ENCODE data around the gene LSMEM2. TPM values are rescaled to one million over a fixed set of nuclear protein-coding genes. Genes with fewer than 3 reads are reported as not detected.

The LSMEM2 gene
- total RNA-seq, 2 donors from 2014 or later = not detected

- DNase-seq = peak; percentile 76
- Histone ChIP-seq H3K9me3 (no peaks in the 10 kb centered on the region), H3K4me3 (peak overlapping the region; percentile 52), H3K9ac (ENCODE audit: low read depth in 2 of 2, low read length in 2 of 2) (peak overlapping the region; percentile 58 to 89), H3K36me3 (no peaks in the 10 kb centered on the region), H3K27ac (peak overlapping the region; percentile 82), H3K4me1 (peaks cover 31% of the 10 kb centered on the region), H3K27me3 (no peaks in the 10 kb centered on the region)
- no peak for TF ChIP-seq CTCF (IDR thresholded peaks at IDR 0.05)
- intact Hi-C loops (cut with DNase I) = no loop called here
Measured at GRCh38 chr3:50237754-50238548, 40.9 kb upstream of the LSMEM2 start.

- peak overlapping the region; percentile 52 for H3K4me3 ChIP-seq
- no peak for TF ChIP-seq CTCF (IDR thresholded peaks at IDR 0.05)
- H3K4me1 ChIP-seq = peaks cover 31% of the 10 kb centered on the region
- intact Hi-C loops (cut with DNase I) = no loop called here
- no peaks in the 10 kb centered on the region for H3K36me3 ChIP-seq
- peak overlapping the region; percentile 82 for H3K27ac ChIP-seq
- peak; percentile 94 for DNase-seq
- H3K9me3 ChIP-seq = no peaks in the 10 kb centered on the region
- H3K27me3 ChIP-seq = no peaks in the 10 kb centered on the region
- H3K9ac ChIP-seq (ENCODE audit: low read depth in 2 of 2, low read length in 2 of 2) = peak overlapping the region; percentile 58 to 89
Measured at GRCh38 chr3:50238549-50239026, 40.3 kb upstream of the LSMEM2 start.

DNA sequence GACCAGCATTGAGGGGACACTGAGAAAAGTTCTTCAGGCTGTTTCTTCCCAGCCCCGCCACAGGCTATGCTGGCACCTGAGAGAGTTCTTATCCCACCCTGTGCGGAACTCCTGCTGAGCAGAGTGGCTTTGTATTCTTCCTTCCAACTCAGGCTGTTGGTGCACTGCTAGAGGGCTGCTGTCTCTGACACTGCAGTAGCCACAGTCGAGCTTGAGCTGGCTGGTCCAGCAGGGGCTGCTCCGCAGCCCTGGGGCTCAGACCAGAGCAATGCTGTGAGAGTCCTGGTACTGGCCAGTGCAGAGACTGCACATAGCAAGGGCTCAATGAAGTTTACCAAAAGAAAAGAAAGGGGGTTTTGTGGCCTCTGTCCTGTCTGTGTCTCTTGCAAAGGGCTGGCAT, 39.2 kb upstream of the LSMEM2 start:
- no peaks in the 10 kb centered on the region for H3K9me3 ChIP-seq
- H3K4me3 ChIP-seq = no peak overlapping the region
- peaks cover 31% of the 10 kb centered on the region for H3K4me1 ChIP-seq
- H3K27ac ChIP-seq = no peak overlapping the region
- no peak for TF ChIP-seq CTCF (IDR thresholded peaks at IDR 0.05)
- H3K27me3 ChIP-seq = no peaks in the 10 kb centered on the region
- DNase-seq = no peak
- H3K36me3 ChIP-seq = no peaks in the 10 kb centered on the region
- H3K9ac ChIP-seq (ENCODE audit: low read depth in 2 of 2, low read length in 2 of 2) = no peak overlapping the region
- intact Hi-C loops (cut with DNase I) = no loop called here

- no peak for DNase-seq
- Histone ChIP-seq H3K27me3 (no peaks in the 10 kb centered on the region), H3K27ac (peak overlapping the region; percentile 52), H3K4me3 (no peak overlapping the region), H3K4me1 (peaks cover 41% of the 10 kb centered on the region), H3K36me3 (no peaks in the 10 kb centered on the region), H3K9ac (ENCODE audit: low read depth in 2 of 2, low read length in 2 of 2) (peak overlapping the region in 1 of 2 donors; percentile 3), H3K9me3 (no peaks in the 10 kb centered on the region)
- TF ChIP-seq CTCF (IDR thresholded peaks at IDR 0.05) = no peak
- intact Hi-C loops (cut with DNase I) = no loop called here
Measured at GRCh38 chr3:50241163-50241562, 37.7 kb upstream of the LSMEM2 start.

GRCh38 chr3:50241713-50242380, 37.0 kb upstream of the LSMEM2 start:
- H3K4me1 ChIP-seq = peaks cover 41% of the 10 kb centered on the region

More at GRCh38 chr3:50241713-50242380, 37.0 kb upstream of the LSMEM2 start:
- intact Hi-C loops (cut with DNase I) = no loop called here
- DNase-seq = no peak
- no peak overlapping the region for H3K4me3 ChIP-seq
- H3K27ac ChIP-seq = peak overlapping the region; percentile 52
- no peaks in the 10 kb centered on the region for H3K36me3 ChIP-seq
- no peak for TF ChIP-seq CTCF (IDR thresholded peaks at IDR 0.05)
- H3K27me3 ChIP-seq = no peaks in the 10 kb centered on the region
- H3K9ac ChIP-seq (ENCODE audit: low read depth in 2 of 2, low read length in 2 of 2) = peak overlapping the region; percentile 3 to 45
- no peaks in the 10 kb centered on the region for H3K9me3 ChIP-seq
